CD4-positive, alpha-beta T cell (primary cell): Measurements from ENCODE around the gene SMYD3. TPM values are rescaled to one million over a fixed set of nuclear protein-coding genes. Genes with fewer than 3 reads are reported as not detected.

Source experiments
- ATAC-seq: fragments of 200-7000 bp; cut with Tn5 transposase; one replicate; pipeline ENCODE4 v1.10.0; 2022; ENCODE audit warnings: mild to moderate bottlenecking; ENCODE audit not compliant: poor library complexity
- CTCF ChIA-PET: fragments of 350-600 bp; sonication (Branson Sonifier 250); formaldehyde crosslinking; loops from one replicate; lab custom pipeline; 2021; ENCODE audit warnings: antibody characterized with exemption, inconsistent platforms; lab: Charles Lee
- POLR2A ChIA-PET: fragments of 350-600 bp; sonication (Branson Sonifier 250); formaldehyde crosslinking; loops from one replicate; lab custom pipeline; 2021; ENCODE audit warnings: antibody characterized with exemption, inconsistent platforms; lab: Charles Lee
- DNase-seq, 14 experiments: peaks; one replicate each; pipeline ENCODE4 v3.0.0-alpha.2; 2013 to 2020; ENCODE audit warnings: mixed read lengths in 2 of 14
- H3K27ac ChIP-seq, 2 donors: one replicate each; pipeline versions ENCODE4 v1.5.1 to v1.7.0; 2013; ENCODE audit warnings: low read length in 2 of 2, low read depth in 1 of 2, mild to moderate bottlenecking in 1 of 2
- H3K27me3 ChIP-seq, 2 experiments: 1 replicate in 1 of 2; 2 replicates in 1 of 2; pipeline versions ENCODE4 v1.6.1 to v1.7.0; 2013; ENCODE audit warnings: low read length in 2 of 2, control low read depth in 1 of 2, mild to moderate bottlenecking in 1 of 2, moderate library complexity in 1 of 2; ENCODE audit not compliant: insufficient read depth in 2 of 2, control insufficient read depth in 1 of 2
- H3K36me3 ChIP-seq: one replicate; pipeline ENCODE4 v1.6.1; 2013; ENCODE audit warnings: low read length, control low read depth; ENCODE audit not compliant: insufficient read depth
- H3K4me1 ChIP-seq: one replicate; pipeline ENCODE4 v1.6.1; 2013; ENCODE audit warnings: low read length, control low read depth; ENCODE audit not compliant: insufficient read depth
- H3K4me3 ChIP-seq: one replicate; pipeline ENCODE4 v1.5.1; 2013; ENCODE audit warnings: mild to moderate bottlenecking, low read length, moderate library complexity
- H3K9me3 ChIP-seq, 2 experiments: 1 replicate in 1 of 2; 2 replicates in 1 of 2; pipeline versions ENCODE4 v1.6.1 to v1.7.0; 2013; ENCODE audit warnings: low read length in 2 of 2, mild to moderate bottlenecking in 2 of 2, control low read depth in 1 of 2, moderate library complexity in 1 of 2; ENCODE audit not compliant: control insufficient read depth in 1 of 2, insufficient read depth in 1 of 2
- H3K27ac Mint-ChIP-seq: one replicate; pipeline ENCODE4 v1.8.0; 2020; ENCODE audit warnings: mixed read lengths
- H3K27me3 Mint-ChIP-seq: one replicate; pipeline ENCODE4 v1.8.0; 2021; ENCODE audit warnings: mixed read lengths
- H3K36me3 Mint-ChIP-seq: one replicate; pipeline ENCODE4 v1.8.0; 2021; ENCODE audit warnings: low read depth, mixed read lengths
- H3K4me1 Mint-ChIP-seq: one replicate; pipeline ENCODE4 v1.8.0; 2021; ENCODE audit warnings: low read depth, mixed read lengths
- H3K4me3 Mint-ChIP-seq: one replicate; pipeline ENCODE4 v1.8.0; 2020; ENCODE audit warnings: mild to moderate bottlenecking, mixed read lengths
- H3K9me3 Mint-ChIP-seq: one replicate; pipeline ENCODE4 v1.8.0; 2020; ENCODE audit warnings: mixed read lengths
- CTCF ChIP-seq: fragments of 200-600 bp; IDR thresholded peaks from one replicate; pipeline ENCODE4 v1.8.0; 2022; ENCODE audit warnings: antibody characterized with exemption, mild to moderate bottlenecking
- intact Hi-C, 2 experiments: fragments of 100-400 bp; cut with DNase I in 1 of 2; cut with micrococcal nuclease in 1 of 2; formaldehyde crosslinking; loops; one replicate each; pipeline versions ENCODE4 v1.15.1 to v1.9.0; 2023 to 2025; cut with DNase I, micrococcal nuclease
- total RNA-seq, 174 experiments: library from RNA in 2 of 174; stranded (reverse) in 2 of 174; gene quantifications; one replicate each; pipeline ENCODE4 v1.2.3 and lab custom pipeline; 2021 to 2026

SMYD3 gene
- total RNA-seq, 2 experiments from 2014 or later: 18.8 to 19.6 TPM

GRCh38 chr1:246254854-246255253, 252.2 kb downstream of the SMYD3 start:
- no peak overlapping the region for H3K4me3 Mint-ChIP-seq
- TF ChIP-seq CTCF: no peak
- H3K4me1 Mint-ChIP-seq: no peaks in the 10 kb centered on the region
- peaks cover 42% of the 10 kb centered on the region for H3K36me3 Mint-ChIP-seq
- Histone ChIP-seq H3K4me3 (no peak overlapping the region), H3K36me3 (no peaks in the 10 kb centered on the region), H3K9me3 (peaks cover 11 to 21% of the 10 kb centered on the region in 2 experiments), H3K4me1 (no peaks in the 10 kb centered on the region), H3K27ac (no peak overlapping the region), H3K27me3 (no peaks in the 10 kb centered on the region)
- ChIA-PET CTCF (no interaction called here), POLR2A (no interaction called here)
- no peak overlapping the region for H3K27ac Mint-ChIP-seq
- peaks cover 17% of the 10 kb centered on the region for H3K9me3 Mint-ChIP-seq
- no peak for ATAC-seq
- intact Hi-C loops: no loop called here
- DNase-seq: no peak
- H3K27me3 Mint-ChIP-seq: no peaks in the 10 kb centered on the region

- intact Hi-C loops: no loop called here
- ATAC-seq: no peak
- ChIA-PET CTCF (no interaction called here), POLR2A (no interaction called here)
- Histone ChIP-seq H3K9me3 (peaks cover 0 to 3% of the 10 kb centered on the region in 2 experiments), H3K4me1 (no peaks in the 10 kb centered on the region), H3K36me3 (no peaks in the 10 kb centered on the region), H3K4me3 (no peak overlapping the region), H3K27ac (no peak overlapping the region), H3K27me3 (no peaks in the 10 kb centered on the region)
- no peak overlapping the region for H3K27ac Mint-ChIP-seq
- TF ChIP-seq CTCF: no peak
- H3K9me3 Mint-ChIP-seq: peaks cover 8% of the 10 kb centered on the region
- H3K4me1 Mint-ChIP-seq: no peaks in the 10 kb centered on the region
- H3K4me3 Mint-ChIP-seq: no peak overlapping the region
- no peak for DNase-seq
- peaks cover 19% of the 10 kb centered on the region for H3K36me3 Mint-ChIP-seq
- no peaks in the 10 kb centered on the region for H3K27me3 Mint-ChIP-seq
Observed at GRCh38 chr1:246246430-246246829, 260.6 kb downstream of the SMYD3 start.

GRCh38 chr1:246245541-246245940, 261.5 kb downstream of the SMYD3 start:
- Histone ChIP-seq H3K36me3 (no peaks in the 10 kb centered on the region), H3K4me3 (no peak overlapping the region), H3K4me1 (no peaks in the 10 kb centered on the region), H3K27me3 (no peaks in the 10 kb centered on the region), H3K27ac (no peak overlapping the region), H3K9me3 (peaks cover 0 to 3% of the 10 kb centered on the region in 2 experiments)
- DNase-seq: no peak
- Mint-ChIP-seq H3K27me3 (no peaks in the 10 kb centered on the region), H3K4me1 (no peaks in the 10 kb centered on the region), H3K9me3 (peaks cover 8% of the 10 kb centered on the region), H3K4me3 (no peak overlapping the region), H3K36me3 (peaks cover 24% of the 10 kb centered on the region), H3K27ac (no peak overlapping the region)
- ChIA-PET CTCF (no interaction called here), POLR2A (no interaction called here)
- TF ChIP-seq CTCF: no peak
- ATAC-seq: no peak
- intact Hi-C loops: no loop called here
